NCI-H2171 (cell line): ENCODE results near the gene SF3B2.
A peak's percentile ranks its signal among the peaks of the same experiment; 100 is the strongest.
"Not testable (repeated sequence)": the region's sequence is repeated elsewhere in the genome, so short reads cannot be mapped to it uniquely, and the experiment has no call there.

Experiments
- DNase-seq: peaks from one replicate; lab custom pipeline; 2025; lab: John Stamatoyannopoulos, UW

The SF3B2 gene, protein sequence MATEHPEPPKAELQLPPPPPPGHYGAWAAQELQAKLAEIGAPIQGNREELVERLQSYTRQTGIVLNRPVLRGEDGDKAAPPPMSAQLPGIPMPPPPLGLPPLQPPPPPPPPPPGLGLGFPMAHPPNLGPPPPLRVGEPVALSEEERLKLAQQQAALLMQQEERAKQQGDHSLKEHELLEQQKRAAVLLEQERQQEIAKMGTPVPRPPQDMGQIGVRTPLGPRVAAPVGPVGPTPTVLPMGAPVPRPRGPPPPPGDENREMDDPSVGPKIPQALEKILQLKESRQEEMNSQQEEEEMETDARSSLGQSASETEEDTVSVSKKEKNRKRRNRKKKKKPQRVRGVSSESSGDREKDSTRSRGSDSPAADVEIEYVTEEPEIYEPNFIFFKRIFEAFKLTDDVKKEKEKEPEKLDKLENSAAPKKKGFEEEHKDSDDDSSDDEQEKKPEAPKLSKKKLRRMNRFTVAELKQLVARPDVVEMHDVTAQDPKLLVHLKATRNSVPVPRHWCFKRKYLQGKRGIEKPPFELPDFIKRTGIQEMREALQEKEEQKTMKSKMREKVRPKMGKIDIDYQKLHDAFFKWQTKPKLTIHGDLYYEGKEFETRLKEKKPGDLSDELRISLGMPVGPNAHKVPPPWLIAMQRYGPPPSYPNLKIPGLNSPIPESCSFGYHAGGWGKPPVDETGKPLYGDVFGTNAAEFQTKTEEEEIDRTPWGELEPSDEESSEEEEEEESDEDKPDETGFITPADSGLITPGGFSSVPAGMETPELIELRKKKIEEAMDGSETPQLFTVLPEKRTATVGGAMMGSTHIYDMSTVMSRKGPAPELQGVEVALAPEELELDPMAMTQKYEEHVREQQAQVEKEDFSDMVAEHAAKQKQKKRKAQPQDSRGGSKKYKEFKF

DNA sequence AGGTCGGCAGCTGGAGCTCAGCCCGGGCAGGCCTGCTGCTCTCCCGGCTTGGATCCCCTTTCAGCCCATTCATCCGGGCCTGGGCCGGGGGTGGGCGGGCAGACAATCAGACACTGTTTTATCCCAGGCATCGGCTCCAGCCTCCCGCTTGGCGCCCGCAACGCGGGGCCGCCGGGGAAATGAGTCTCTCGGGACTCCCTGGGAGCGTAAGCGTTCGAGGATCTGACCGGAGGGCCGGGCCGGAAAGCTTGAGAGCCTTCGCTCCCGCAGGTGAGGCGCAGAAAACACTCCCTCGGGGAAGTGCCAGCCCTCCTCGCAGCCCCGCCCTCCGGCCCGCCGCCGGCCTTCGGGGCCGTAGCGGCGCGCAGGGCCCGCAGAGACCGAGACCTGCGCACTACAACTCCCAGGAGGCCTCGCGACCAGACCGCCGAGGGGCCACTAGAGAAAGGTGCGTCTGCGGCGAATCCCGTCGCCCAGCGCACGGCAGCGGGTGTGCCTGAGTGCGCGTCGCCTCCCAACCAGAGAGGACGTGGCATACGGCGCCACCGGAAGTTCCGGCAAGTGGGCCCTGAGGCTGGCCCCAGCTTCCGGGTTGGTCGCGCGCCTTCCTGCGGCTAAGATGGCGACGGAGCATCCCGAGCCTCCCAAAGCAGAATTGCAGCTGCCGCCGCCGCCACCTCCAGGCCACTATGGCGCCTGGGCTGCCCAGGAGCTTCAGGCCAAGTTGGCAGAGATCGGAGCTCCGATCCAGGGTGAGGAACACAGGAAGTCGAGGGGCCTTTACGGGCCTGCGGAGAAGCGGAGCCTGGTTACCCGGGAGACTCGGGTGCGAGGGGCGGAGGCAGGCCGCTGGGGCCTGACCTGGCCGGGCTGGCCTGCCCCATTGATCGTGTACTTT lies at the start of gene SF3B2:
SF3B2 (plus strand) TSS at position 599 of the 898 bp plus-strand sequence; CDS start at position 620, 21 bp downstream.
- DNase-seq: peak; percentile 97

DNA sequence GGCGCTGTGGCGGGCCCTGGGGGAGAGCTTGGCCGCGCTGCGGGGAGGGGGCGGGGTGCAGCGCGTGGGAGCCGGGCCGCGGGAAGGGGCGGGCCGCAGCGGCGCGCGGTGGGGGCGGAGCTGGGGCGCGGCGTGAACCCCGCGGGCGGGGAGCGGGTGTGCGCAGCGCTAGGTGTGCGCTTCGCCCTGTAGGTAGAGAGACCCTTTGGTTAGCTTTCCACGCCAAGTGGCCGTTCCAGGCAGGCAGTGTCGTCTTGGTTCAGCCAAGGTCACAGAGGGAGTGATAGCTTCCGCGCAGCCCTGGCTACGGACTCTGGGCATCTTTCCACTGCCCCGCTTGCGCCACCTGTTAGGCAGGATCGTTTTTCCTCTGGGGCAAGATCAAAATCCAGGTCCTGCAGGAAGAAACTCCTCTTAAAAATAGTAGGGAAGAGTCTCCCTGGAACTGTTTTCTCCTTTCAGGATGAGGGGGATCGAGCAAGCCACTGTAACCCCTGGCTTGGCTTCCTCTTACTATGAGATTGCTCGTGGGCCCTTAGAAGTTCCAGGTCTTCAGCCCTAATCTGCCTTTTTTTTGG lies 49.4 kb upstream of the SF3B2 start:
- no peak for DNase-seq

DNA sequence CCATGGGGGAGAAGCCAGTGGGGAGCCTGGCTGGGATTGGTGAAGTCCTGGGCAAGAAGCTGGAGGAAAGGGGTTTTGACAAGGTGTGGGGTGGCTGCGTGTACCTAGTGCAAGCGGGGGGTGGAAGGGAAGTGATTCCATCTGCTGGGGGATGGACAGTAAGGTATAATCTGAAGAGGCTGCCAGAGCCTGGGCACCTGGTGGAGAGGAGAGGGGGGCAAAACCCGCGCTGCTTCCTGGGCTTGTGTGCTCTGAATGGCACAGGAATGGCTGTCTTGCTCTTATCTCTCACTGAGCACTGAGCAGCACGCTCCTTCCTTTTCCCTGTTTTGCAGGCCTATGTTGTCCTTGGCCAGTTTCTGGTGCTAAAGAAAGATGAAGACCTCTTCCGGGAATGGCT lies 48.9 kb upstream of the SF3B2 start:
- no peak for DNase-seq

DNA sequence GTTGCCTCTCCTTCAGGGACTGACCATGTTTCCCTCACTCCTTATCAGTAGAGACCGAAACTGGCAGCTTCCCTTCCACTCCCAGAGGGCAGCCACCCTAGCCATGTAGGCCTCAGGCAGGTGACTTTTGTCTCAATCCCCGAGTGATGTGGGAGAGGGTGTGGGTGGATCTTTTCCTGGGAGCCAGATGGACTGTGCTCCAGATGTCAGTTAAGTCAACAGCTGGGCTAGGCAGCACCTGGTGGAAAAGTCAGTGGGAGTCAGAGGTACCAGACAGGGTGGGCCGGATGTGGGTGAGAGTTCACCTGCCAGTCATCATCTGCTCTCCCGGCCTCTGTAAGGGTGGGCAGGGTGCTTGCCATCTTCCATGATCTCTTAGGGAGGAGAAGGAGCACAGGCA lies 48.0 kb upstream of the SF3B2 start:
- DNase-seq: no peak

DNA sequence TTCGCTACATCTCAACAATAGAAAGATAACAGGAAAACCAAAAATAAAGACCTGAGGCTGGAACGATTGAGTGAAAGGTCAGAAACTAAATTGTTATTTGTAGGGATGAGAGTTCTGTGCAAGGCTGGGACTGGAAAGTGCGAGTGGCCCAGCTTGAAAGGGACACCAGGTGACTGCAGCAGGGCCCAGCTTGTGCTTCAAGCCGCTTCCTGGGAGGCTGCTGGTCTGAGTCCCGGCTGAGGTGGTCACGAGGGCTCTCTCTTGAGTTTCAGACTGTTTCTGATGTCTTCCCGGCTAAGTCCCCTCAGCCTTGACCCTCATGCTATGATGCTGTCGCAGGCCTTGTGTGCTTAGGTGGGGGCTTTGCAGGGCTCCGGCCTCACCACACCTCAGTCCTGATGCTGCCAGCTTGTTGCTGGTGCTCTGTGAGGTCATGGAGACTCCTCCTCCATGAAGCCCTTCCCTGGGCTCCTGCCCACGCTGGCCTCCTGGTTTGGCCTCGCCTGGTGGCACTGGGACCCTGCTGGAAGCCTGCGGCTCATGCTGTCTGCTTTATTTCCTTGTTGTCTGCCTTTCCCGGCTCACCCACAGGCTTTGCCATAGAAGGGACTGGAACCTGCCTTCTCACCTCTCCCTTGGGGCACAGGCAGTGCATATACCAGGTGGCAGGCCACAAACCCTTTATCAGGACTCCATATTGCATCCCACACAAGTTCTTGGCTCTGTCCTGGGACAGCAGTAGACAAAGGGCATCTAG lies 45.9 kb upstream of the SF3B2 start:
- DNase-seq: no peak

DNA sequence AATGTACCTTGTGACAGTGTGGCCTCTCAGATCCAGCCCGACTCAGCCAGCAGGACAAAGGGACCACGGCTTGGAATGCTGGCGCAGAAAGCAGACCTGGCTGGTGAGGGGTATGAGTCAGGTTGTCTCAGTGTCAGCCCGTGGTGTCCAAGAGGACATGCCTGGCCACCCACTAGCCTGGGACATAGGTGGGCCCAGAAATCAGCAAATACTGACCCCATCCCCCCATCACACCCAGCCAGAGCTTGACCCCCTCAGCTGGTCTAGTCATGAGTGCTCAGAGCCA lies 45.3 kb upstream of the SF3B2 start:
- no peak for DNase-seq

DNA sequence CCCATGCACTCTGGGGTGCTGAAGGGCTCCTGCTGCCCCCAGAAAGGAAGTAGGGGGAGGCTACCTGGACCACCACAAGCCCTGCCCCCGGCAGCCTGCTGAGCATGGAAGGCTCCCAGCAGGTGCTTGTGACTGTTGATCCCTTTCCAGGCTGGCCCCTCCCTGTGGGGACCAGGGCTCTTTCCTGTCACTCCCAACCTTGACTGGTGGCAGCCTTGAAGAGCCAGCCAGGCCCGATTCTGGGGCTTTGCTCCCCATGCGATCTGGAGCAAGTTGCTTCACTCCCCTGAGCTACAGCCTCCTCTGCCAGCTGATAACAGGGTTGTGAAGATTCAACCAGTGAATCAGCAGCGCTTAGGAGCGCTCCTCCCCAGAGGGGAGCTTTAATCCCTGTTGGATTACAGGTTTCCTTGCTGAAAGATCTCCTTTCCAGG lies 44.9 kb upstream of the SF3B2 start:
- DNase-seq: no peak

DNA sequence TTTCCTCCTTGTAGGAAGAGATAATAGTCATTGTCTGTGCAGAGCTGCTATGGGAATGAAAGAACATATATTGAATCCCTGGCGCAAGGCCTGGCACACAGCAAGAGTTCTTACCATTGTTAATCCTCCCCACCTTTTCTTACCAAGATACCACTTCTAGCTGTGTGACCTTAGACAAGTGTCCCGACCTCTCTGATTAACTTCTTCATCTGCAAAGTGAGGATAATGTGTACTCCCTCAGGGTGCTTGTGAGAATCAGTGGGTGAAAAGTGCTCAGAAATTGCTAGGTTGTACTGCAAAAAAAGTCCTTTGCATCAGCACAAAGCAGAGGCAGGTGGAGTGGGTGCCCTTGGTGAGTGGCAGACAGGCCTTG lies 44.1 kb upstream of the SF3B2 start:
- no peak for DNase-seq

DNA sequence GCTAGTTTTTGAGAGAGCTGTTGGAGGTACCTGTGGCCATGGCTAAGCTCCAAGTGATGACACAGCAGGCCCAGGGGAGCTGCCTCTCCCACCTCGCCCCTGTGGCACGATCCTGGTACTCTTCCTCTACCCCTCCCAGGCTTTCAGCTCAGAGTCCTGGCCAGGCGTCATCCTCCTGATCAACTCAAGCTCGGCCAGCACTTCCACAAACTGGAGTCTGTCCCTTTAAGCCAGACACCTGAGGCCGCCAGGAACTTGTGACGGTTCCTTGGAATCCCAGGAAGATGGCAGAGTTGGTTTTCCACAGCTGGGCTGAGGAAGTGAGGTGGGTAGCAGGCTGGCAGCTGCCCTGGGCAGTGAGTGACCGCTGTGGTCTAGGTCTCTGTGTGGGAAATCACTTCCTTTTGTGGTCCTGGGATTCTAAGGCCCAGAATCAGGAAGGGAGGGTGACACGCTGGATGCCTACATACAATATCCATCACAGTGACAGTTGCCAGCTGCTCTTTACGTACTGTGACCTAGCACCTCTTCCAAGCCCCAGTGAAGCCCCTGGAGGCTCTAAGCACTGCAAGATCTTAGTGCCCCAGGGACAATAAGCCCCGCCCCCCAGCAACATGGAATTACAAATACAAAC lies 43.6 kb upstream of the SF3B2 start:
- no peak for DNase-seq

DNA sequence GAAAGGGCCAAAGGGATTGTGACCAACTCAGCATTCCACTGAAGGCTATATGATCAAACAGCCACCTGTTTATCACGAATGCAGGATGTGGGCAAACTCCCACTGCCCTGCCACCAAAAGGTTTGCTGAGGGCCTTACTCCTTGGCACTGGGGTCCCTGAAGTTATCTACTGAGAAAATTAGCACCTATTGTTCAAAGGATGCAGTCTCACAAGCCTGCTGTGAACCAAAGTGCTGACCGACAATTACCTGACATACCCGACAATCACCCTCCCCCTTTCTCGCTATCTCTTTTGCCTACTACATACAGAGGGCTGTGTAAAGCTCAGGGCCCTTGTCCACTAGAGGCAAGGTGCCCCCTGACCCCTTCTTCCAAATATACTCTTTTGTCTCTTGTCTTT lies 42.1 kb upstream of the SF3B2 start:
- DNase-seq: not testable (repeated sequence)

DNA sequence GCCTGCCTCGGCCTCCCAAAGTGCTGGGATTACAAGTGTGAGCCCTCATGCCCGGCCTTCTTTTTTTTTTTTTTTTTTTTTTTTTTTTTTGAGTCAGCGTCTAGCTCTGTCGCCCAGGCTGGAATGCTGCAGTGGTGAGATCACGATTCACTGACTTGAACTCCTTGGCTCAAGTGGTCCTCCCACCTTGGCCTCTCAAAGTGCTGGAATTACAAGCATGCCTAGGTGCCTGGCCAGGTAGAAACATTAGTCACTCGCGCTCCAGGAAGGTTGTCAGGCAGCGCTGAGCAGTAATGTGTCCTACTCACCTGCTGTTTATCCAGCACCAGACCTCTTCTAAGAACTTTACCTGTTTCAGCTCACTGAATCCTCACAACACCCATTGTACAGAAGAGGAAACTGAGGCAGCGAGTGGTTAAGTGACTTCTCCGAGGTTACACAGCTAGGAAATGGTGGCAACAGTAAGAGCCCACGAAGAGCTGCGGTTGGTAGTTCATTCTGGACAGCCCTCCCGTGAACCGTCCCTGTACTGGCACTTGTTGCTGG lies 40.9 kb upstream of the SF3B2 start:
- no peak for DNase-seq

DNA sequence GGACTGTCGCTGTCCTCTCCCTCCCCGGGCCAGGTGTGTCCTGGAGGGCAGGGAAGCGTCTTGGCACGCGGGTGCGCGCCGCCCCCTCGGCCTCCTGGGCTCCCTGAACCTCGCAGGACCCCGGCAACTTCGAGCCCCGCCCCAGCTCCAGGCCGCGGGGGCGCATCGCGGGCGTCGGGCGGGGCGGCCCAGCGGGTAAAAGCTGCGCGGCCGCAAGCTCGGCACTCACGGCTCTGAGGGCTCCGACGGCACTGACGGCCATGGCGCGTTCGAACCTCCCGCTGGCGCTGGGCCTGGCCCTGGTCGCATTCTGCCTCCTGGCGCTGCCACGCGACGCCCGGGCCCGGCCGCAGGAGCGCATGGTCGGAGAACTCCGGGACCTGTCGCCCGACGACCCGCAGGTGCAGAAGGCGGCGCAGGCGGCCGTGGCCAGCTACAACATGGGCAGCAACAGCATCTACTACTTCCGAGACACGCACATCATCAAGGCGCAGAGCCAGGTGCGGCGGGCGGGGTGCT lies 40.3 kb upstream of the SF3B2 start, which contains the start of gene CST6:
CST6 (plus strand) TSS at position 224 of the 519 bp plus-strand sequence; CDS start at position 261, 37 bp downstream.
- DNase-seq: no peak

DNA sequence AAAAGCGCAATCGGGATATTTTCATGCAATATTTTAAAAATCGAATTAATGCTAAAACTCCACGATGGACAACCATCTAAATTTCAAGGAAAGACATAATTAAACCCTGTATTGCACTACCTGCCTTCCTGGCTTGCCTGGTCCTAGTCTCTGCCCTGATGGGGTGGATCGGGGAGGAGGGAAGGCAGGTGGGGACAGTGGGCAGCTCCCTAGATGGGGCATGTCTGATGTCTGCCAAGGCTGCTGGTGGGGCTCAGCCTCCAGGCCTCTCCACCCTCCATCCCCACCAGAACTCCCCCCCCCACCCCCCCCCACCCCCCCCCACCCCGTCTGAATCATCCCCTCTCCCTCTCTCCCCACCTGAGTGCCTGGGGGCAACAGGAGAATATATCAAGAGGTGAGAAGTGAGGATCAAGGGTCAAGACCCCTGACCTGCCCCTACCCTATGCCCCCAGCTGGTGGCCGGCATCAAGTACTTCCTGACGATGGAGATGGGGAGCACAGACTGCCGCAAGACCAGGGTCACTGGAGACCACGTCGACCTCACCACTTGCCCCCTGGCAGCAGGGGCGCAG lies 39.7 kb upstream of the SF3B2 start:
- DNase-seq: no peak

DNA sequence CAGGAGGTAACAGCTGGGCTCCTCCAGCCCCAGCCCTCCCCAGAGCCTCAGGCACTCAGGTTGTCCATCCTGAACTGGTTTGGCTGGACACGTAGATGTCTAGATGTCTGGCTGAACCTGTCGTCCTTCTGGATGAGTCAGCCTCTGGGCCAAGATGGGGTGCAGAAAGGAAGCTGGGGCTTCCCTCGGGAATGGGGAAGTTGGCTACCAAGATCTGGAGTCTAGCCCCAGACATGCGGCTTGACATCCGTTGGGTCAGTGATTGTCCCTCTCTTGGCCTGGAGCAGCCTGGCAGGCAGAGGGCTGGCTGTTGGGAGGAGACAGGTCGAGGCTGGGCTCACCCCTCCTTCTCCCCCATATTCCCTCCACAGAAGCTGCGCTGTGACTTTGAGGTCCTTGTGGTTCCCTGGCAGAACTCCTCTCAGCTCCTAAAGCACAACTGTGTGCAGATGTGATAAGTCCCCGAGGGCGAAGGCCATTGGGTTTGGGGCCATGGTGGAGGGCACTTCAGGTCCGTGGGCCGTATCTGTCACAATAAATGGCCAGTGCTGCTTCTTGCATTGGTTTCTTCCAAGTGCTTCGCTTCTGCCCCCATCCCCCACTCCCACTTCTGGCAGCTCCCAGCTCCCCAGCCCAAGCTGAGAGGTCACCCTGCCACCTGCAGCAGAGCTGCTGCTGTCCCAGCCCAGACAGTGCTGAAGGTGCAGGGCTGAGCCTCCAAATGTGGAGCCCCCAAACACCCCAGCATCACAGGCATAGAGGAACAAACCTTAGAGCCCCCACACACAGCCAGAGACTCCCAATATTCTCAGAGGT lies 39.0 kb upstream of the SF3B2 start:
- no peak for DNase-seq

DNA sequence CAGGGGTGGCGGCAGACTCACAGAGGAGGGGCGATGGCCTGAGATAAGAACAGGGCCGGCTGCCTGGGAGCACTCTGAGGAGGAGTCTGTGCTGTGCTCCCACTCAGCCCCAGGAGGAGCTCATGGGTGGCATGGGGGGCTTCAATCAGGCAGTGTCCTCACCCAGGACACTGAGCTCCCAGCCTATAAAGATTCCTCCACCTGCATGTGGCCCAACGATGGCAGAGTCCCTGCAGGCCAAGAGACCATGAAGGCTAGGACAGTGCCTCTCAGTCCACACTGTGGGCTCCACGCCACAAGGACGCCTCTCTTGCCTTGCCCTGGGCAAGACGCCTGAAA lies 38.4 kb upstream of the SF3B2 start:
- DNase-seq: no peak

DNA sequence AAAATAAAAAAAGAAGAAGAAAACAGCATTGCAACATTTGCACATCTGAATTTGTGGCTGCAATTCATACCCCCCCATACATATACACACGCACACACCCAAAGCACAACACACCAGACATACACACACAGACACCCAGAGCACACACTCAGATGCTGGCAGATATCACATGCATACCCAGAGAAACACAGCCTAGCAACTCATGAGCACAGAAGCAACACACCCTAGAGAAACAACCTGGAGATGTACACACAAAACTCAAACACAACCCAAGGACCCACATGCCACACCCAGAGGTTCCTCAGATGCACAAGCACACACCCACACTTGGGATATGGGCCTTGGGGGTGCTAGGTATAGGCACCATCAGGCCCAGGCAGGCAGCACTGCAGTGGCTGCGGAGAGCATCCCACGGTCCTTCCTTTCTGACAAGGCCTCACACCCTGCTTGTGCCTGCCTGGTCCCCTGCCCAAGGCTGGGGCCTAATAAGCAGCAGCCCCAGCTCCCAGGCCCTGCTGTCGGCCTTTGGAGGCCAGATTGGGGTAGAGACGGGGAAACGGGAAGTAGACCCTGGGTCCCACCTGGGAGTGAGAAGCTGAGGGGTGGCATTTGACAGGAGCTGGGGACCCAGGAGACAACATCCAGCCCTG lies 37.2 kb upstream of the SF3B2 start:
- DNase-seq: no peak

DNA sequence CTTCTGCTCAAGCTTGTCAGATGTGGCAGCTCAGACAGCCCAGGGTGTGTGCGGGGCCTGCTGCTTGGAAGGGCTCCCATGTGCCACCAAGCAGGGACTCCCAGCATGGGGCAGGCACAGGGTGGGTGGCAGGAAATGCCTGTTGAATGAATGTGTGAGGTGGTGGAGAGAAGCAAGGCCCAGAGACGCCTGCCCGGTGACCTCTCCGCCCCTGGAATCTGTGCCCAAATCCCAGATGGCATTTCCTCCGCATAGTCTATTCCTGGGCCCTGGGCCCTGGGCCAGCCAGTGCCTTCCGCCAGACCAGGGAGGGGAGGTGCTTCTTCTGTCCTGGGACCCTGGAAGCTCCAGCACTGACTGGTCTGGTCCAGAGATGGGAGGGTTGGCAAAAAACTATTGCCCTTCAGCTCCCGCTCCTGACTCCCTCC lies 36.7 kb upstream of the SF3B2 start:
- no peak for DNase-seq
